Activated T-cell treated with anti-CD3 and anti-CD28 coated beads, Interleukin-2, amount 50 U/mL, for 72 hours (primary cell): ENCODE results near the gene STRAP. TPM values are rescaled to one million over a fixed set of nuclear protein-coding genes. Genes with fewer than 3 reads are reported as not detected.
A peak's percentile ranks its signal among the peaks of the same experiment; 100 is the strongest.

Experiments
- ATAC-seq, 2 donors: fragments of 150-1000 bp; cut with Tn5 transposase; replicated peaks in 1 of 2; 2 replicates each; pipeline ENCODE4 v1.10.0; 2021; ENCODE audit warnings: moderate library complexity in 2 of 2, mild to moderate bottlenecking in 1 of 2
- DNase-seq, 2 donors: peaks; one replicate each; pipeline ENCODE4 v3.0.0; 2021 to 2022; ENCODE audit warnings: mixed read lengths in 1 of 2
- H3K27ac Mint-ChIP-seq: one replicate; pipeline ENCODE4 v1.8.0; 2022; ENCODE audit warnings: mild to moderate bottlenecking, moderate library complexity, mixed read lengths
- H3K27me3 Mint-ChIP-seq: one replicate; pipeline ENCODE4 v1.8.0; 2022; ENCODE audit warnings: low read depth, mixed read lengths
- H3K36me3 Mint-ChIP-seq, 2 donors: one replicate each; pipeline ENCODE4 v1.8.0; 2022; ENCODE audit warnings: mixed read lengths in 2 of 2, mild to moderate bottlenecking in 1 of 2; ENCODE audit not compliant: insufficient read depth in 2 of 2
- H3K4me1 Mint-ChIP-seq: one replicate; pipeline ENCODE4 v1.8.0; 2022; ENCODE audit warnings: low read depth, mixed read lengths
- H3K4me3 Mint-ChIP-seq, 2 donors: one replicate each; pipeline ENCODE4 v1.8.0; 2022; ENCODE audit warnings: mild to moderate bottlenecking in 2 of 2, mixed read lengths in 2 of 2, moderate library complexity in 2 of 2
- H3K9me3 Mint-ChIP-seq, 2 donors: one replicate each; pipeline ENCODE4 v1.8.0; 2022; ENCODE audit warnings: mixed read lengths in 2 of 2
- total RNA-seq, 2 donors: library from RNA; stranded (reverse); gene quantifications; one replicate each; pipeline ENCODE4 v1.2.3, GENCODE V29; 2022

STRAP gene
- total RNA-seq, 2 donors from 2014 or later, result 95.6 to 104 TPM

DNA sequence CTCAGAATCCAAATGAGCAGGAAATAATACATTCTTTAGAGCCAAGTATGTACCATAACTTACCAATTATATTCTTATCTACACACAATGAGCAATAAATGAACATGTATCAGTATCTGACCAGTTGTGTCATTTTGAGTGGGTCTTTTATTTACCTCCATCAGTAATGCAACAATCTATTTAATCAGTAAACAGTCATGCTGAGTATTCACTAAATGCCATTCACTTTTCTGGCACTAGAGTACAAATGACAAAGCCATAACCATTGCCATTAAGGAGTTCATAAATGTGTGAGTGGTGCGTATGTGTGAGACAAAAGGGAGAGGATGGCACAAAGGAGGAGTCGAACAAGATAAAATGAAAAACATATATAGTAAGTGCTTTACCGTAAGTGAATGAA is 1.5 kb upstream of the STRAP start:
- no peak for ATAC-seq
- Mint-ChIP-seq H3K36me3 (peaks cover 8 to 10% of the 10 kb centered on the region in 2 donors), H3K27ac (peak overlapping the region; percentile 20), H3K4me3 (peak overlapping the region; percentile 29 to 60), H3K4me1 (peaks cover 45% of the 10 kb centered on the region), H3K9me3 (no peaks in the 10 kb centered on the region), H3K27me3 (no peaks in the 10 kb centered on the region)
- no peak for DNase-seq

DNA sequence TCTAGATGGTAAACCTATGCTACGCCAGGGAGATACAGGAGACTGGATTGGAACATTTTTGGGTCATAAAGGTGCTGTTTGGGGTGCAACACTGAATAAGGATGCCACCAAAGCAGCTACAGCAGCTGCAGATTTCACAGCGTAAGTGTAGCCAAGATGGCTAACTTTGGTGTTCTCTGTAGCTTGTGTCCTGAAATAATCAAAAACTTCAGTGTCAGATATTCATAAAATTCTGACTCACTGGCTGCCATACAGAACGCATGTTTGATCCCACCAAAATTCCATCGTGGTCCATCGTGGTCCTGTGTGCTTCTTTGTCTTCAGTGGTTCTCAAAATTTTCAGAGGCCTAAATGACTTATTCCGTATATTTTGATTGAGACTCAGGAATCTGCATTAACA is 1.3 kb downstream of the STRAP start:
- H3K4me3 Mint-ChIP-seq, result peak overlapping the region; percentile 92 to 99
- DNase-seq (no peak), ATAC-seq (no peak)
- peaks cover 66% of the 10 kb centered on the region for H3K4me1 Mint-ChIP-seq
- H3K27me3 Mint-ChIP-seq, result no peaks in the 10 kb centered on the region
- peaks cover 13 to 14% of the 10 kb centered on the region in 2 donors for H3K36me3 Mint-ChIP-seq
- no peaks in the 10 kb centered on the region for H3K9me3 Mint-ChIP-seq
- H3K27ac Mint-ChIP-seq, result peak overlapping the region; percentile 97

DNA sequence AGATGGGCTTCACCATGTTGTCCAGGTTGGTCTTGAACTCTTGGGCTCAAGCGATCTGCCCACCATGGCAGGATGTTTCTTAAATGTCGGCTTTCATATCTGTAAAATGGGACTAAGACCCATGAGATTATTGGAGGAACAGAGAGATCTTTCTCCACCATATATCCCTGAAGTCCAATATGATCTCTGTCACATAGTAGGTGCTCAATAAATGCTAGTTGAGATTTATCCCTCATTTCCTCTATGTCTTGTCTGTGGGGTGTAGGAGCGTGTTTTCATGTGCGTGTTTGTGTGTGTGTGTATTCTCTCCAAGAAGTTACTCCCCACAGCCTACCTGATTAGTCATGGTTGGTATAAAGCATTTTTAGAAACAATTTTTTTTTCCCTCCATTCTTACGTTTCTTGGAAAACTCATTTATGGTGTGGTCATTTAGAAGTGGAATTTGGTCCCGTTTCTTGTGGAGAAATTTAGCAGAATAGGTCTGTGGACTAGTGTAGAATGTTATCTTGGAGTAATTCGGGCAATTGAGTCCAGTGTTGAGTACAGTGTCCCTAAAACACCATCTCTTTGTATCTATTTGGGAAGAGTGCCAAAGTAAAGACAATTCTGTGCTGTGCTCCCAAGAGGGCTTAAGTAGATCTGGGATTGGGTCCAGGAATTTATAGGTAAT is 4.3 kb downstream of the STRAP start:
- H3K4me1 Mint-ChIP-seq, result peaks cover 67% of the 10 kb centered on the region
- ATAC-seq, result no peak
- peaks cover 17 to 25% of the 10 kb centered on the region in 2 donors for H3K36me3 Mint-ChIP-seq
- H3K4me3 Mint-ChIP-seq, result peak overlapping the region; percentile 15 to 30
- peak overlapping the region; percentile 7 for H3K27ac Mint-ChIP-seq
- no peak for DNase-seq
- no peaks in the 10 kb centered on the region for H3K27me3 Mint-ChIP-seq
- no peaks in the 10 kb centered on the region for H3K9me3 Mint-ChIP-seq

DNA sequence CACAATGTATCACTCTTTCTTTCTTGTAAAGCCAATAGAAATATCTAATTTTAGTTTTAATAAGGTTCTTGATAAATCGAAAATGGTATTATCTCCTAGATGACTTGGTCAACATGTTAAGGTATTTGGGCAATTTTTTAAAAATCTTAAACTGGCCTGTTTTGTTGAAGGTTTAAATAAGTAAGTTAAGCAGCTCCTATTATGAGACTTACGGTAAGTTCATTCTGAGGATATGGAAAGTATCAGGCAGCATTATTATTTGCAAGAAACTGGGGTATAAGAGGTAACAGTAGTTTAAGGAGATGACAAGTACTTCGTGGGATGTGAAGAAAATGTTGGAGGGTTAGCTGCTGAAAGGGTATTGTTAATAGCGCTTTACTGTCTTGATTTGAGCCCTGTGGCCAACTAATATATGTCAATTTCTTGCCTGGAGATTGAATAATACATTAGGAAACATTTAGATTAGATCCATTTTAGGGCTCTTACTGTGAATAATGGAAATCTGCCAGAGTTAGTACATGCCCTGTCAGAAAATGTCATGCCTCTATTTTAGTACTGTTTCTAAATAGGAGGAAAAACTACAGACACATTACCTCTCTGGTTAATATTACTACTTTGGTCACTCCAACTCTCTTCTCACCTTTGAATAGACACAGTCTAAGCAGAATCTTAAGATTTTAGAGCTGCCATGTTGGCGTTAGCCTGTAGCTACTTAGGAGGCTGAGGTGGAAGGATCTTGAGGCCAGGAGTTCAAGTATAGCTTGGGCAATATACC is 5.0 kb downstream of the STRAP start:
- Mint-ChIP-seq H3K27me3 (no peaks in the 10 kb centered on the region), H3K27ac (peak overlapping the region; percentile 12), H3K9me3 (no peaks in the 10 kb centered on the region), H3K36me3 (peaks cover 16 to 27% of the 10 kb centered on the region in 2 donors), H3K4me1 (peaks cover 63% of the 10 kb centered on the region), H3K4me3 (peak overlapping the region in 1 of 2 donors; percentile 11)
- DNase-seq (no peak), ATAC-seq (no peak)

DNA sequence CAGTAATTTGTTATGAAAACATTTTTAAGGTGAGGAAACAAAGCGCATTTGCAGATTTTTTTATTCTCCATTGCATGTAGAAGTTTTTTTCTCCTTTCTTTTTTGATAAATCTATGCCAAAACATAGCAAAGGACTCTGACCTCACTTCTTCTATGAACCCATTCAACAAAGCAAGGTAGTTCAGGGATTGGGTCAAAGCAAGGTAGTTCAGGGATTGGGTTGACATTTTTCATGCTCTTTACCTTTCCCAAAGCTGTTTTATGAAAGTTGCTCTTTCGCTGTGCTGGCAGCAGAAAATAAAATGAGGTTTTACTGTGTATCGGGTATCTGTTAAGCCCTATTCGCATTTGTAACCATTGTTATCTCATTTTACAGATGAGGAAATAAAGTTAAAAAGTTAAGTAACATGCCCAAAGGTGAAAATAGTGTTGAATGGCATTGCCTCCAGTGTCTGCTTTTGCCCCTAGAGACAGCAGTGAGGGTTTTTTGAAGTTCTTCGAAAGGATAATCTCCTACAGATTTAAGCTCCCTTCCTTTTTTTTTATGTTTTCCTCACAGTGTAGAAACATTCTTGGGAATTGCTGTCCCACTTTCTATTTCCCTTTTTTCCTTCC is 10.6 kb downstream of the STRAP start:
- no peak for DNase-seq

DNA sequence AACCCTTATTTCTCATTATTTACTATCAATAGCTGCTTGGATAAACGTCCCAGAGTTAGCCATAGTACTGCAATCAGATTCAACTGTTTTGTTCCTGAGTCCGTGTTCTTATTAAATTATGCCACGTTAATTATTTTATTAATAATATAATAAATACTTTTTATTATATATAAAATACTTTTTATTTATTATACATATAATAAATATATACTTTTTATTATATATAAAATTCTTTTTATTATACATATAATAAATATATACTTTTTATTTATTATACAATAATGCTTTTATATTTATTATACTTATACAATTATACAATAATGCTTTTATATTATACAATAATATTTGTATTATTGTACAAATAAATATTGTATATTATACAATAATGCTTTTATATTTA is 11.1 kb downstream of the STRAP start:
- Mint-ChIP-seq H3K4me1 (peaks cover 10% of the 10 kb centered on the region), H3K9me3 (no peaks in the 10 kb centered on the region), H3K36me3 (peaks cover 3 to 23% of the 10 kb centered on the region in 2 donors), H3K4me3 (no peak overlapping the region), H3K27me3 (no peaks in the 10 kb centered on the region), H3K27ac (no peak overlapping the region)
- no peak for ATAC-seq
- no peak for DNase-seq

More for the DNA sequence above, 10.6 kb downstream of the STRAP start:
- peaks cover 15% of the 10 kb centered on the region for H3K4me1 Mint-ChIP-seq
- no peaks in the 10 kb centered on the region for H3K27me3 Mint-ChIP-seq
- ATAC-seq, result no peak
- no peak overlapping the region for H3K4me3 Mint-ChIP-seq
- H3K36me3 Mint-ChIP-seq, result peaks cover 3 to 22% of the 10 kb centered on the region in 2 donors
- H3K27ac Mint-ChIP-seq, result no peak overlapping the region
- no peaks in the 10 kb centered on the region for H3K9me3 Mint-ChIP-seq

DNA sequence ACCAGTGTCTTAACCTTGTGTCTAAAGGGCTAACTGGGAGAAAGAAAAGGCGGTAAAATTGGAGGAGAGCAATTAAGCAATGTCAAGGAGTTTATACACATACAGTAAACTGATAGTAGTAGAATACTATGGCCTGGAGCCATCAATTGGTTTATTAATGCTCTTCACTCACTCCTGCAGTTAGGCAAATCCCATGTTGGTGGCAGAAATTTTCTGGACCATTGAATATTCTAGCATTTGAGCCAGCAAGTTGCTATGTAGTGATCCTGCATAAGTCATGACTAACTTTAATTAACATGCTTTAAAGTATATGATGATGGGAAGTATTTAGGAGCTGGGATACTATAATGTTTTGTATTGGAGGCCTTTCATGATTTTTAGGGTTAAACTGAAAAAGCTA is 14.7 kb downstream of the STRAP start:
- ATAC-seq, result no peak
- no peak overlapping the region for H3K4me3 Mint-ChIP-seq
- H3K27ac Mint-ChIP-seq, result peak overlapping the region; percentile 70
- no peaks in the 10 kb centered on the region for H3K27me3 Mint-ChIP-seq
- H3K36me3 Mint-ChIP-seq, result peaks cover 8 to 27% of the 10 kb centered on the region in 2 donors
- DNase-seq, result no peak
- H3K9me3 Mint-ChIP-seq, result no peaks in the 10 kb centered on the region
- H3K4me1 Mint-ChIP-seq, result no peaks in the 10 kb centered on the region

DNA sequence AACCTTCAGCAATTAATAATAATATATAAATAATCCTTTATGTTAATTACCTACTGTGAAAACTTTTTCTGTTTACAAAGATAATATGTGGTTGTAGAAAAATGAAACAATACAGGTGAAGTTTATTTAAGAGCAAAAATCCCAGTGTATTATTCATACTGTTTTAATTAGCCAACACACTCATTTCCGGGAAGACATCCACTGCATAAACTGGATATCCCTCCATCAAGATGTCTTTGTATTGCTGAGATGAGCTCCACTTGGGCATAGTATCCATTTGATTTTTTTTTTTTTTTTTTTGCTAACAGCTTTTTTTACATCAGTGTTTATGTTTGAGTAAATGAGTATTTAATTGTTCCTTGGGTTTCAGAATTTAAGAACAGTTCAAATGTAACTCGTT is 15.2 kb downstream of the STRAP start:
- no peak for DNase-seq
- peaks cover 10 to 32% of the 10 kb centered on the region in 2 donors for H3K36me3 Mint-ChIP-seq

DNA sequence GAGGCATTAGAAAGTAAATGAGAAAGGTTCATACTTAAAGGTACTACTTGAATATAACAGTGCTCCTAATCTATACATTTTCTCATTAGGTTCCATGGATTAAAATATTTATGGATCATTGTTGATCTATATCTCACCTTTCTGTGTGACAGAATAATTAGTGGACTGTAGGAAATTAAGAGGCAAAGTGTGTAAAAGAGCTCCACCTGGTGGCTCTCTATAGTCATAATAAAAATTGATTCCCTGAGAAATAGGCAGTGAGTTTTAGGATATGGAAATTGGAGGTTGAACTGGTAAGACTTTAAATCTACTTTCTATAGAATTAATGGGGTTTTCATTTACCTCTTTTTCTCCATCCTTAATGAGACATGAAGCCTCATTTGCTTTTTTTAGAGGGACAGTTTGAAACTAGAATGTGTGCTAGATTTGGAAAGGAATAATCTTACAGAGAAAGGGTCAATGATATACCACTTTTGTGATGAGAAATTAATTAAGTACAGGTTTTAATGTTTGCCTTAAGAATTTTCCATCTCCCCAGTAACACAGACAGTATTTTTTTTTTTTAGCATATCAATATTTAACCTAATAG is 17.2 kb downstream of the STRAP start:
- DNase-seq (no peak), ATAC-seq (no peak)
- H3K4me3 Mint-ChIP-seq, result no peak overlapping the region
- no peaks in the 10 kb centered on the region for H3K27me3 Mint-ChIP-seq
- H3K36me3 Mint-ChIP-seq, result peaks cover 13 to 33% of the 10 kb centered on the region in 2 donors
- no peaks in the 10 kb centered on the region for H3K9me3 Mint-ChIP-seq
- H3K4me1 Mint-ChIP-seq, result no peaks in the 10 kb centered on the region
- H3K27ac Mint-ChIP-seq, result peak overlapping the region; percentile 73

More for the DNA sequence above, 15.2 kb downstream of the STRAP start:
- Mint-ChIP-seq H3K4me1 (no peaks in the 10 kb centered on the region), H3K4me3 (no peak overlapping the region), H3K9me3 (no peaks in the 10 kb centered on the region), H3K27me3 (no peaks in the 10 kb centered on the region), H3K27ac (no peak overlapping the region)
- no peak for ATAC-seq

DNA sequence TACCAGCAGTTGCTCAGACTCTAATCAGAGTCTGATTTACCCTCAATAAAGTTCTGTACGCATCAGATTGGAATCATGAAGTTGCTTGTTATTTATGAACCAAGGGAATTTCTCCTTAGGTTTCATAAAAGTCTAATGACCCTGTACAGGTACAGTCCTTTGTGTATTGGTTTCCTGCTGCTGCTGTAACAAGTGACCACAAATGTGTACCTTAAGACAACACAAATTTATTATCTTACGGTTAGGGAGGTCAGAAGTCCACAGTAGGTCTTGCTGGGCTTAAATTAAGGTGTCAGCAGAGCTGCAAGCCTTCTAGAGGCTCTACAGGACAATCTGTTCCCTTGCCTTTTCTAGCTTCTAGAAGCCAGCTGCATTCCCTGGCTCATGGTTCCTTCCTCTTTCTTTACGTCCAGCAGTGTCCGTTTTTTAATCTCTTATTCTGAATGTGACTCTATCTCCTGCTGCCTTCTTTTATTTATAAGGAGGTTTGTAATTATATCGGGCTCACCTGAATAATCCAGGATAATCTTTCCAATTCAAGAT is 22.3 kb downstream of the STRAP start:
- no peak for ATAC-seq
- no peak overlapping the region for H3K4me3 Mint-ChIP-seq
- no peaks in the 10 kb centered on the region for H3K9me3 Mint-ChIP-seq
- no peak overlapping the region for H3K27ac Mint-ChIP-seq
- no peak for DNase-seq
- H3K4me1 Mint-ChIP-seq, result no peaks in the 10 kb centered on the region
- peaks cover 11 to 20% of the 10 kb centered on the region in 2 donors for H3K36me3 Mint-ChIP-seq
- H3K27me3 Mint-ChIP-seq, result no peaks in the 10 kb centered on the region

DNA sequence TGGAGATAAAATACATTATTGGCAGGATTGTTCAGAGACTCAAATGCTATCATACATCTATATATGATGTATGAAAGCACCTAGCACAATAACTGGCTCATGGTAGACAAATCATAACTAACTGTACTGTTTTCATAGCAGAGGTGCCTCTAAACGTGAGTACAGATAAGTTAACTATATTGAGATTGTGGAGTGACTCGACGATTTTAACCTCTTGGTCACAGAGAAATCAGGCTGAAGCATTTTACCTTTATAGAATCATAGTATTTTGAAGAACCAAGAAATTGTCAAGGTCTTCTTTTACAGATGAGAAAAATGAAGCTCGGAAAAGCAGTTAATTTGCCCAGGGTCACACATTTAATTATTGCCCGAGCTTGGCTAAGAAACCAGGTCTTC is 28.3 kb downstream of the STRAP start:
- Mint-ChIP-seq H3K4me3 (peak overlapping the region; percentile 92 to 97), H3K9me3 (no peaks in the 10 kb centered on the region), H3K36me3 (peaks cover 2 to 6% of the 10 kb centered on the region in 2 donors), H3K27me3 (no peaks in the 10 kb centered on the region), H3K4me1 (peaks cover 24% of the 10 kb centered on the region), H3K27ac (peak overlapping the region; percentile 75)
- DNase-seq (no peak), ATAC-seq (no peak)

DNA sequence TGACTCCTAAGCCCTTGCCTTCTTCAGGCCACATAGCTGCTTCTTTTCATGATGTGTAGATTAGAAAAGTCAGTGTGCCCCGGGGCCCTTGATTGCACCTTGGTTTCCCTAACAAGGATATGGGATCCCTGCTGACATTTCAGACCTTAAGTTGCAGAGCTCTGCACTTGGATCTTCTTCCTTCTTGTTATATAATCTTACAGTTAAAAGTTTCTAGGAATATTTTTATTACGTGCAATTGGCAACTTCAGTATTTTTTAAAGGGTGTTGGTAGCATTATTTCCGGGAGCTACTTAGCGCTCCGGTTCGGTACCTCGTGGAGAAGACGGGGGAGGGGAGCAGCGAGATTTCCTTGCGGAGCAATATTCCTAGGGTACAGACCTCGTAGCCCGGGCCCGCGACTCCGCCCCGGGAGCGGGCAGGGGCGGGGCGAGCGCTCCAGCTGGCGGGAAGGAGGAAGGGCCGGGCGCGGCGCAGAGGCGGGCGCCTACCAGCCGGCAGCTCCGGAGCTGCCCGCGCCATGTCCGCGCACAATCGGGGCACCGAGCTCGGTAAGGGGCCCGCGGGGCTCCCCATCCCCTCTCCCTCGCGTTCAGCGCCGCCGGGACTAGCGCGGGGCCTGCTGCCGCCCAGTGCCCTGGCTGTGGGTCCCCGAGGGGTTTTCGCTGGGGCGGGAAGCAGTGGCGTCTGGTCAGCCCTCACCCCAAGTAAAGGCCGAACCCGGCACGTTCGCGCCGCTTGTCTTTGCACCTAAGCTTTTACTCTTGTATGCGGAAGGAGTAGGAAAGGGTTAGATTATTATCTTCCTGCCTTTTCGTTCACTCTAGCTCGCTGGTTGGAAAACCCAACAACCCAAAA is 28.9 kb downstream of the STRAP start, which contains the start of gene DERA:
Gene DERA, plus strand, starts transcription at position 469 of the 858 bp plus-strand sequence. Its CDS starts 52 bp downstream, at position 521.
- peak within 1 kb of the TSS; percentile 92 to 97 for H3K4me3 Mint-ChIP-seq
- ATAC-seq (peak; percentile 95 to 97), DNase-seq (peak; percentile 69 to 78)
- H3K4me1 Mint-ChIP-seq, result peaks cover 24% of the 10 kb centered on the region
- no peaks in the 10 kb centered on the region for H3K9me3 Mint-ChIP-seq
- H3K27ac Mint-ChIP-seq, result peak within 1 kb of the TSS; percentile 98
- no peaks in the 10 kb centered on the region for H3K27me3 Mint-ChIP-seq
- peaks cover 2 to 8% of the 10 kb centered on the region in 2 donors for H3K36me3 Mint-ChIP-seq
